GM21723 (cell line): Measurements from ENCODE around the gene CMTM7.
"Not testable (repeated sequence)": the region's sequence is repeated elsewhere in the genome, so short reads cannot be mapped to it uniquely, and the experiment has no call there.

Experiments
- ATAC-seq: cut with Tn5 transposase; IDR thresholded peaks from one replicate; pipeline ENCODE4 v1.9.1; 2021; ENCODE audit warnings: mild to moderate bottlenecking, moderate library complexity; ENCODE audit not compliant: unreplicated experiment

Gene CMTM7

GRCh38 chr3:32381922-32382321 is 9.7 kb upstream of the CMTM7 start:
- ATAC-seq, result no peak

GRCh38 chr3:32383136-32383711 is 8.4 kb upstream of the CMTM7 start:
- no peak for ATAC-seq

- no peak for ATAC-seq
Observed at GRCh38 chr3:32384938-32385337, 6.7 kb upstream of the CMTM7 start.

- no peak for ATAC-seq
Observed at GRCh38 chr3:32387512-32387911, 4.1 kb upstream of the CMTM7 start.

- not testable (repeated sequence) for ATAC-seq
Observed at GRCh38 chr3:32389577-32389976, 2.1 kb upstream of the CMTM7 start.

- peak; percentile 27 for ATAC-seq
Observed at GRCh38 chr3:32392536-32393302, 1.1 kb downstream of the CMTM7 start.

- no peak for ATAC-seq
Observed at GRCh38 chr3:32395496-32395895, 3.8 kb downstream of the CMTM7 start.

GRCh38 chr3:32397941-32398340 is 6.3 kb downstream of the CMTM7 start:
- no peak for ATAC-seq

GRCh38 chr3:32398531-32398930 is 6.9 kb downstream of the CMTM7 start:
- ATAC-seq, result no peak

GRCh38 chr3:32399030-32399620 is 7.5 kb downstream of the CMTM7 start:
- no peak for ATAC-seq

- peak; percentile 18 for ATAC-seq
Observed at GRCh38 chr3:32401126-32401525, 9.5 kb downstream of the CMTM7 start.

GRCh38 chr3:32401556-32402081 is 10.0 kb downstream of the CMTM7 start:
- ATAC-seq, result peak; percentile 84

GRCh38 chr3:32403663-32404062 is 12.0 kb downstream of the CMTM7 start:
- ATAC-seq, result no peak

GRCh38 chr3:32404714-32405113 is 13.1 kb downstream of the CMTM7 start:
- no peak for ATAC-seq

- ATAC-seq, result no peak
Observed at GRCh38 chr3:32405155-32405554, 13.5 kb downstream of the CMTM7 start.

- ATAC-seq, result no peak
Observed at GRCh38 chr3:32405711-32406323, 14.2 kb downstream of the CMTM7 start.

GRCh38 chr3:32406486-32407408 is 15.1 kb downstream of the CMTM7 start:
- ATAC-seq, result no peak

GRCh38 chr3:32410367-32411246 is 19.0 kb downstream of the CMTM7 start:
- ATAC-seq, result no peak

- no peak for ATAC-seq
Observed at GRCh38 chr3:32411442-32411841, 19.8 kb downstream of the CMTM7 start.

GRCh38 chr3:32412887-32413286 is 21.2 kb downstream of the CMTM7 start:
- ATAC-seq, result no peak
